Stimulated activated CD8-positive, alpha-beta memory T cell treated with anti-CD3 and anti-CD28 coated beads, Interleukin-12 subunit alpha, Interleukin-12 subunit beta, amount 100 ng/mL, for 1 hour (primary cell): ENCODE results near the gene ABTB2.

Experiments used
- DNase-seq: peaks from one replicate; pipeline ENCODE4 v3.0.0-alpha.2; 2020; ENCODE audit warnings: low read depth

Gene ABTB2

DNA sequence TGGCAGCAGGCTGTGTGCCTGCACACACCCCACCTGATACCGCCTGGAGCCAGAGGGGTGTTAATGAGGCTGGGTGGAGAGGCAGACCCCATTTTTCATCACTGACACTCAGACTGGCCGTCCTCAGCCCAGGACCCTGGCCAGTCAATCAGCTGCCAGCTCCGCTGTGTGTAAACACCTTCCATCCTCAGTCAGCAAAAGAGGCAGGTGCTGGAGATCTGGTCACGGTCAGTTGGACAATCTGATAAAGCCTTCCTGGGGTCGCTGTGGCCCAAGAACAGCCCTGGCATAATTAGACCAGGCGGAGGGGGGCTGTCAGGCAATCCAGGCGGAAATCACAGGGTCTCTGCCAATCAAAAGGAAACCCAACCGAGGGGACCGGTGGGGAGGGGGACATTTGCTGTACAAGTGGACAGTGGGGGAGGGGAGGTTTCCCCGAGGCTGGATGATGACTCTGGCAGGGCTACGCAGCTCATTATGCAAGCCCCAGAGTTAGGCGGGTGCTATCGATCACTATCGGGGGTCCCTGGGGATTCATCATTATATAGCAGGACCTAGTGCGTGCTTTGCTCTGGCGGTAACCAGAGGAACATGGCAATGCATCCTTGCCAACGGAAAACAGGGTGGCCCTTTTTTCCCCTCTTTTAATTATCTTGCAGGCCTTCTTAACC, 72.9 kb downstream of the ABTB2 start:
- no peak for DNase-seq

DNA sequence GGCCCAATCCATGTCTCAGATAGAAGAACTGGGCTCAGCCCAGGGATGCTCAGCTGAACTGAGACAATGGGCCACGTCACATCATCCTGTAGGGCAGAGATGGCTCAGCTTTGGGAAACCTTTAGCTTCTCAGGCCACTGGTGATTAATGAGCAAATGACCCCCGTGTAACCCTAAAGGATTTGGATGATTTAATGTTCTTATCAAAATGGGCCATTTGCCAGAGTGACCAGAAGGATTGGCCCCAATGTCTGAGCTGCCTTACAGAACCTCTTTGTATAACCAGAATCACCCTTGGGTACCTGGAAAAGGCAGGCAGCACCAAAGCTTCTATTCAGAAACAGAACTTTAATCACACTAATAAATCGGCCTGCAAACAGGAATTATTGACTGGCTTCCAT, 73.7 kb downstream of the ABTB2 start:
- DNase-seq, result no peak

GRCh38 chr11:34280945-34281872, 76.6 kb downstream of the ABTB2 start:
- no peak for DNase-seq

DNA sequence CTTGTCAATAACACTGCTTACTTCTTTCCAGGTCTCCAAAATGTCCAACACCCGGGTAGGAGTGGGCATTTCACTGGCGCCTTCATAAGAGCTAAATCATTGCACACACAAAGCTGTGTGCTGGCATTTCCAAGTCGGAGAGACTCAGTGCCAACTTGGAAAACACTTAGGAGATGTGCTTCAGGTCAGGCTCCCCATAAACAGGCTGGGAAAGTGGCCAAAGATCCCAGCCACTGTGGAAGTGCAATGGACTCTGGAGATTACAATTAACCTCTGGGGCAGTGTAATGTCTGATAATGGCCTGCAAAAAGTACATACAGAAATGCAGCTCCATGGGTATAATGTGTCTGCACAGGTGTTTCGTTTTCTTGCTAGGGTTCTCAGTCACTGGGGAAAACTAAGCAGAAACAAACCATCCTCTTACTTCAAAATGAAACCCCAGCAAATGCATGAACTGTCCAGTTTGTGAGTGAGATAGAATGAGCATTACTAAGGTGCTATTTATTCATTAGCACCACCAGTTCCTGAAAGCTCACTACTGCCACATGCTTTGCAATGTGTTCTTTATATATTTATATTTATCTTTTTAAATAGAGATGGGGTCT, 79.0 kb downstream of the ABTB2 start:
- no peak for DNase-seq

DNA sequence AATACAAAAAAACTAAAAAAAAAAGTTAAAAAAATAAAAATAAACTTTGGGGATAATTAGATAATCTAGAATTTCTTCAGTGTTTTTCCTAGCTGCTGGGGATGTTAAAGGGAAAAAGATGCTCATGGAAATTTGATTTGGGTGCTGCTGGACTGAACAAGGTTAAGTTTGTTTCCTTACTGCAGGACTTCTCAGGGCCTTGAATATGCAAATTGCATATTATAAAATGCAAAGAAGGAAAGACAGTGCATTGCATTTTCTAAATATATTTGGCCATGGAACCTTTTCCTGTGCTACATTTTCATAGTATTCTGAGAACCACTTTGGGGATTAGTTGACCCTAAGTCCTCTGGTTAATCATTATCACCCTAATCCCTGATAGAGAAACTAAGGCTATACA, 79.6 kb downstream of the ABTB2 start:
- DNase-seq, result no peak

GRCh38 chr11:34277171-34277570, 80.6 kb downstream of the ABTB2 start:
- no peak for DNase-seq

DNA sequence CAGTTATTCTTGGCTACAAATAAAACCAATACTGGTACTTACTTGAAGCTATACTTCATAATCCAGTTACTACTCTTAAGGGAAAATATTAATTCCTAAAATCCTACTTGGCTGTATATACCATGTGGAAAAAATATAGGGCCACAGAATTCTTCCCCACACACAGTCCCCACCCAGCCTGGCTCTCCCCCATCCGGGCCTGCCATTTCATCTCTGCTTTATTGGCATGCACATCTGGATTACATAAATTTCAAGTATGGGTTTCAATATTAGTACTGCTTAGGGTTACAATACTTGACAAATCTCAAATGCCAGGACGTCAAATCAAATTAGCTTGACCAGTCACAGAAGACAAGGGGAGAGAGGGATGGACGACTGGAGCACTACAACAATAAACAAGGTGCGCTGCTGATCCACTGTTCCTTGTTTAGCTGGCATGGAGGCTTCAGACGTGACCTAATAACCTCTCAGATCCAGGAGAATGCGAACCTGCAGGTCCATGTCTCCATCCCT, 81.4 kb downstream of the ABTB2 start:
- no peak for DNase-seq

- no peak for DNase-seq
These were observed 82.3 kb downstream of the ABTB2 start for GRCh38 chr11:34275486-34275885.

GRCh38 chr11:34274712-34275398, 83.0 kb downstream of the ABTB2 start:
- DNase-seq, result no peak

DNA sequence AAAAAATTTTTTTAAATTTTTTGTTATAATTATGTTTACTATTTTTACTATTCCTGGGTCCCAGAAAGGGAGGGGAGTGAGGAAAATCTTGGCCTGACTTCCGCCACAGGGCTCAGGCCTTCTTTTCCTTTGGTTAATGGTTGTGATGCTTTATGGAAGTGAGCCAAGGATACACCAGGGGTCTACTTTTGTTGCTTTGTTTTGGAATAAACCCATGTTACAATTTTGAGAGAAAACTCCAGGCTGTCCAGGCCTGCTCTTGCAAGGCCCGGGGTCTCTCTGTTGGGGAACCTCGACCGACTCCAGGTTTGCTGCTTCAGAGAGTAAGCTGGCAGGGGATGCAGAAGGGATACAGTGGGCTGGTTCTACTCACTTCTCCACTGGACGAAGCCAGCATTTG, 84.7 kb downstream of the ABTB2 start:
- DNase-seq, result no peak

DNA sequence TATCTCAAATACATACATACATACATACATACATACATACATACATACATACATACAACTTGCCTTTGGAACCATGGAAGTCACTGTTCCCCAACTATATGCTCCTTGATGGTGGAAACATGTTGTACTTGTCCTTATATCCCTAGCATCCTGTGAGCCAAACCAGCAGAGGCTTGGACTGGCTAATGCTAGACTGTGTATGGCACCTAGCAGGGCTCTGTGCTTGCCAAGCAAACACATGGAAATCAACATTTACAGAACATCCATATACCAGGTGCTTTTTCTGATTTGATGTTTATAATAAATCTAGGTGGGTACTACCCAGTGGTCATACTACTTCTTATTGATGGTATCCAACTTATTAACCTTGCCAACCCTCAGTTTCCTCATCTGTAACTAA, 86.1 kb downstream of the ABTB2 start:
- DNase-seq, result no peak

GRCh38 chr11:34270711-34271110, 87.1 kb downstream of the ABTB2 start:
- no peak for DNase-seq

DNA sequence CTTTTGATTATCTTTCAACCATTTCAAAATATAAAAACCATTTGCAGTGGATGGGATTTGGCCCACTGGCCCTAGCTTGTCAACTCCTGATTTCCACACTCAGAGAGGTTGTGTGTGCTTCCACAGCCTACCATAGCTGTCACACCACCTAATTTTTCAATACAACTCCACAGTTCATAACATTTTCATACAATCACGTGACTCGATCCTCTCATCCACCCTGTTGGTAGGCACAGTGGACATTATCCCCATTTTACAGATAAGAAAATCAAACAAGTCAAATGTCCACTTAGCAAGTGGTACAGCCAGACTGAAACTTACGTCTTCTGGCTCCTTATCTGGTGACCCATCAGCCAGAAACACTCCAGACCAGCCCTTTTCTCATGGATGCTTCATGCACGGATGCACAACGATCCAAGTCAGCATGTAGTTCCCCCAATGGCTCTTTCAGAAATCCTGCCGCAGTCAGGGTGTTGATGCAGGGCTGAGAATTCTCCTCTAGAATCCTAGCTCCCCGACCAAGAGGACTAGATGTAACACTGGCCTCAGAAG, 88.0 kb downstream of the ABTB2 start:
- no peak for DNase-seq

GRCh38 chr11:34268906-34269430, 88.8 kb downstream of the ABTB2 start:
- DNase-seq, result no peak

DNA sequence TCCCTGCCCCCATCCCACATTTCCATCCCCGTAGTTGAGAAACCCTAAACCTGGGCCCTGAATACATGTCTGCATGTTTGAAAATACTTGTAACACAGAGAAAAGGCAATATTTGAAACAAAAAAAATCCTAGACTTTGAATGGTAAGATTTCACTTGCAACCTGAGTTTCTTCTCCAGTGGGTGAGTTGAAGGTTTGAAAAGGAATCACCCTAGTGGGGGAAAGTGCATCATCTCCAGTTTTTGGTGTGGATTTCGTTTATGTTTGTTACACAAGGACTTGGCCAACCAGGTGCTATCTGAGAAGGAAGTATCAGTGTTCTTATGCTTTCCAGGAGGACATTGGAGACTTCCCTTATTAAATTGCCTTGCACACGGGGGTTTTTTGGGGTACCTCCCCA, 90.4 kb downstream of the ABTB2 start:
- no peak for DNase-seq

DNA sequence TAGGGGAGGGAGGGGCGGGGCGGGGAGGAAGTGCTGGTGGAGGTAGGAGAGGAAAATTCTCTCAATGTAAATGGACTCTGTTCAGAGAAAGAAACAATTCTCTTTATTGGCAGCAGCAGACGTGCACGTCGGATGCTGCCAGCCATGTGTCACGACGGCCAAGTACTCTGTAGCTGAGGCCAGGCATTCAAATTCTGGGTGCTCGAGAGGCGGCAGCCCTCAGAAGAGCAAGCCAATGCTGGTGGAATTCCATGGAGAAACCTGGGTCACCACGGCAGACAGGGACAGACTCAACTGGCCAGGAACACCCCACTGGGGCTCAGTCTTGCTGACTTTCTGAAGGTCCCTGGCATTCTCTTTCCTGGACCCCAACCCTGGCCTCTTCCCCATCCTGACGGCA, 90.8 kb downstream of the ABTB2 start:
- no peak for DNase-seq

DNA sequence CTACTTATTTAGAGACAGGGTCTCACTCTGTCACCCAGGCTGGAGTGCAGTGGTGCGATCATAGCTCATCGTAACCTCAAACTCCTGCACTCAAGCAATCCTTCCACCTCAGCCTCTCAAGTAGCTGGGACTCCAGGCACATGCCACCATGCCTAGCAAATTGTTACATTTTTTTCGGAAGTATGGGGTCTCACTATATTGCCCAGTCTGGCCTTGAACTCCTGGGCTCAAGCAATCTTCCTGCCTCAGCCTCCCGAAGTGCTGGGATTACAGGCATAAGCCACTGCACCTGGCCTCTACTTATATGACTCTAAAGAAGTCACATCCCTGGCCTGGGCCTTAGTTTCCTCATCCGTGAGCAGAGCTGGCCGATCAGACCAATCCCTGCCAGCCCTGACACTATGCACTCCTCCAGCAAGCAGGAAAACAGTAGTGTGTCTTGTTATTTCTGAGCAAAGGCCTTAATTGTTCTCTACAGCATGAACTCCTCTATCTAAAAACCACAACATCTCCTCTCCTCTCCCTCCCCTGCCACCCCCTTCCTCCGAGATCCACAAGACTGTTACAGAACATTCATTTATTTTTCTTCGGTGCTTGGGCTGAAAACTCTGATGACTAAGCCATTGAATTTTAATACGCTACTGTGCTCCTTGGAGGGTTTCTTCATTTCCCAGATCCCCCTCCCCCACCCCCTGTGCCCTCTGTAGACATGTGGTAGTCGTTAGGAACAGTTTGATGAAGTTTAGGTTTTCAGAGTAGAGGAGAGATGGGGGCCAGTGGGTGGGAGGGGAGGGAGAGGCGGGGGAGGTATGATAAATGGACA, 91.5 kb downstream of the ABTB2 start:
- DNase-seq, result no peak

GRCh38 chr11:34264303-34265110, 93.3 kb downstream of the ABTB2 start:
- no peak for DNase-seq

GRCh38 chr11:34263441-34264091, 94.2 kb downstream of the ABTB2 start:
- DNase-seq, result no peak
